ENCODE results near the gene CD276.
"Not testable (repeated sequence)": the region's sequence is repeated elsewhere in the genome, so short reads cannot be mapped to it uniquely, and the experiment has no call there.

The CD276 gene

DNA sequence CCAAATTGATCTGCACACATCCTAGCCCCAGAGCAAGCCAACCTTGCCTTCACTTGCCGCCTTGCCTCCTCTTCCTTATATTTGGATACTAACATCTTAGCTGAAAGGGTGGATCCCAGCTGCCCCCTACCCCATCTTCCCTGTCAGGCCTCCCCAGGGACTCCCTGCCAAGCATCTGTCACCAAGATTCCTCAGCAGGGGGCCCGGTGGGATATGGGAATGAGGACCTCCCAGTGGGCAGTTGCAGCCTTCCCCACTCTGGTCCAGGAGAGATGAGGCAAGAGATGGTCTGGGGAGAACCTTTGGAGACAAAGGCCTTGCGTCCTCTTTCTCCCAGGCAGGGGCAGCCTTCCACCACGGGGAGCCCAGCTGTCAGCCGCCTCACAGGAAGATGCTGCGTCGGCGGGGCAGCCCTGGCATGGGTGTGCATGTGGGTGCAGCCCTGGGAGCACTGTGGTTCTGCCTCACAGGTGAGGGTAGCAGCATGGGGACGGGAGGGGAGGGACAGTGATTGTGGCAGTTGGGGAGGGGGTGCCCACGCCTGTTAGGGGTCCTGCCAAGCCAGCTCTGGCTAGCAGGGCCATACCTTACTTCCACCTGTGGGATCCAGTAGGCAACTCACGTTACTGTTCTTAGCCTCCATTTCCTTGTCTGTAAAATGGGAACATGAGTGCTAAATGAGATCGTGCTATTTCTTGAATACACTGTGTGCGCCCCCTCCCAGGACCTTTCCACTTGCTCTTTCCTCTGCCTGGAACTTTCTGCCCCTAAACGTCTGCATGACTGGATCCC, 15.3 kb downstream of the CD276 start:
- Histone ChIP-seq H3K36me3 (ENCODE audit: control insufficient read depth, insufficient read depth, low read length) (peaks cover 9% of the 10 kb centered on the region), H3K27ac (ENCODE audit: low read depth, low read length) (no peak overlapping the region), H3K4me1 (ENCODE audit: control insufficient read depth, insufficient read depth, low read length) (peaks cover 20% of the 10 kb centered on the region), H3K9me3 (ENCODE audit: control insufficient read depth, insufficient read depth, low read length) (no peaks in the 10 kb centered on the region), H3K9ac (ENCODE audit: low read depth, low read length) (no peak overlapping the region), H3K27me3 (ENCODE audit: control insufficient read depth, insufficient read depth, low read length) (no peaks in the 10 kb centered on the region), H3K4me3 (ENCODE audit: low read depth, low read length) (no peak overlapping the region)

DNA sequence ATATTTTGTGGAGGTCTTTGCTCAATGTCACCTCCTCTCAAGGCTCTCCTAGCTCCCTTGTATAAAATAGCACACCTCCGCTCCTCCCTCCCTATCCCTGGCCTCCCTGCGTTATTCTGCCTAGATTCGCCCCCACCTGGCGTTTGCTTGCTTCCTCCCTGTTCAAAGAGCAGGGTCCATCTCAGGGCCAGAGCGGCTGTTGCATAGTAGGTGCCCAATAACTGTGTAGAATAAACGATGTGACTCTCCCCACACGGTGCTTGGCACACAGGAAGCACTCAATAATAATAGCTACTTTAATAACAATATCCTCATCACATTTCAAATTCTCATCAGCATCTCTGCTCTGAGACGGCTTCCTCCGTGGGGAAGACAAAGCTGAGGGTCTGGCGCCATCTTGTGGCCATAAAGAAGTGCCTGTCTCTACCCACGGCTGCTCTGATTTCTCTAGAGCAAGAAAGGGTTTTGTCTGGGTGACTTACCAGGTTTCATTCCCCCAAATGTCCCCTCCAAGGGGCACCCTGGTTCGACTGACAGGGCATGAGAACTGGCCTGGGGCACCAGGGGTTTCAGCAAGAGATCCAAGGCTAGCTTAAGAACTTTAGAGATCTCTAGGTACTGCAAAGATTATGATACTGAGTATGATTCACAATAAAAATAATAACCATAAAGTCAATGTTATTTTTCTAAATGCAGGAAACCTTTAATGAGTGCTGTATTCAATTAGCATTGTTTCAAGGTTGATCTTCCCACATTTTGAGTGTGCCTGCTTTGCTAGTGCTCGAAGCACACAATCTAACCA, 16.1 kb downstream of the CD276 start:
- no peaks in the 10 kb centered on the region for H3K9me3 ChIP-seq (ENCODE audit: control insufficient read depth, insufficient read depth, low read length)
- no peak overlapping the region for H3K4me3 ChIP-seq (ENCODE audit: low read depth, low read length)
- H3K9ac ChIP-seq (ENCODE audit: low read depth, low read length): no peak overlapping the region
- no peaks in the 10 kb centered on the region for H3K27me3 ChIP-seq (ENCODE audit: control insufficient read depth, insufficient read depth, low read length)
- H3K4me1 ChIP-seq (ENCODE audit: control insufficient read depth, insufficient read depth, low read length): peaks cover 15% of the 10 kb centered on the region
- no peak overlapping the region for H3K27ac ChIP-seq (ENCODE audit: low read depth, low read length)
- H3K36me3 ChIP-seq (ENCODE audit: control insufficient read depth, insufficient read depth, low read length): peaks cover 14% of the 10 kb centered on the region

GRCh38 chr15:73702311-73703239, 18.4 kb downstream of the CD276 start:
- H3K36me3 ChIP-seq (ENCODE audit: control insufficient read depth, insufficient read depth, low read length): peaks cover 35% of the 10 kb centered on the region

GRCh38 chr15:73703601-73704000, 19.4 kb downstream of the CD276 start:
- H3K4me1 ChIP-seq (ENCODE audit: control insufficient read depth, insufficient read depth, low read length); H3K27ac ChIP-seq (ENCODE audit: low read depth, low read length); H3K27me3 ChIP-seq (ENCODE audit: control insufficient read depth, insufficient read depth, low read length); H3K9me3 ChIP-seq (ENCODE audit: control insufficient read depth, insufficient read depth, low read length); H3K9ac ChIP-seq (ENCODE audit: low read depth, low read length); H3K4me3 ChIP-seq (ENCODE audit: low read depth, low read length): not testable (repeated sequence)
- H3K36me3 ChIP-seq (ENCODE audit: control insufficient read depth, insufficient read depth, low read length): peaks cover 45% of the 10 kb centered on the region

More at GRCh38 chr15:73702311-73703239, 18.4 kb downstream of the CD276 start:
- not testable (repeated sequence) for H3K4me3 ChIP-seq (ENCODE audit: low read depth, low read length); H3K9me3 ChIP-seq (ENCODE audit: control insufficient read depth, insufficient read depth, low read length); H3K9ac ChIP-seq (ENCODE audit: low read depth, low read length); H3K27ac ChIP-seq (ENCODE audit: low read depth, low read length); H3K27me3 ChIP-seq (ENCODE audit: control insufficient read depth, insufficient read depth, low read length); H3K4me1 ChIP-seq (ENCODE audit: control insufficient read depth, insufficient read depth, low read length)

GRCh38 chr15:73704142-73704868, 20.1 kb downstream of the CD276 start:
- not testable (repeated sequence) for H3K9me3 ChIP-seq (ENCODE audit: control insufficient read depth, insufficient read depth, low read length); H3K27ac ChIP-seq (ENCODE audit: low read depth, low read length); H3K4me1 ChIP-seq (ENCODE audit: control insufficient read depth, insufficient read depth, low read length); H3K27me3 ChIP-seq (ENCODE audit: control insufficient read depth, insufficient read depth, low read length); H3K9ac ChIP-seq (ENCODE audit: low read depth, low read length); H3K4me3 ChIP-seq (ENCODE audit: low read depth, low read length)
- peaks cover 50% of the 10 kb centered on the region for H3K36me3 ChIP-seq (ENCODE audit: control insufficient read depth, insufficient read depth, low read length)

DNA sequence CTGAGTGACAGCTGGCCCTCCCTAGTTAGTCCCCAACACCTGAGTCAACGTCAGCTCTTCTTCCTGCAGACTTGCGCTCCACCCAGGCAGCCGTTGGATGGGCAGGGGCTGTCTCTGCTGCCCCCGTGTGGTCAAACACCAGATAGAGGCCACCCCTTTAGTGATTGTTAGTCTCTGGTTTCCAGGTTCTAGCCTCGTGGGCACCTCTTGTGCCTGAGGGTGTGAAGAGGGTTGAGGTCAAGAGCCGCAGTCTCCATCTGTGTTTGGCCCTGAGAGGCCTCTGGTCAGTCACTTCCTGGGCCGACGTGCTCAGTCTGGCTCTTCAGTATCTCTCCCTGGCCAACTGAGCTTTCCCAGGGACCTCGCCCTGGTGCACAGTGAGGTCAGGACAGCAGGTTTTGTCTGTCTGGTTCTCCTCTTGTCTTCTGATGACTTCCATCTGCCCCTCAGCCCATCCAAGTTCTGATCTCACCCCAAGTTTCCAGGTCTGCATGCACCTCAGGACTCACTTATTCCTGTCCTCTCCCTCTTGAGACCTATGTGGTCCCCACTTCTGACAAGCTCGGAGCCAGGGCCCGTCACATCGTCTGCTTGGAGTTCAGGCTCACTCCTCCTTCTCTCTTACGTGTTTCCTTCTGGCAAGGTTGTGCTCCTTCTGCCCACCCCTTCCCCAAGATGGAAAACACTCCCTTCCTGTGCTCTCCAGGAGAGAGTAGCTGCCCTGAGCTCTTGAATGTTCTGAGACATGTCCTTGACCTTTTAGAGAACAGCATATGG, 20.9 kb downstream of the CD276 start:
- Histone ChIP-seq H3K27ac (ENCODE audit: low read depth, low read length) (no peak overlapping the region), H3K9ac (ENCODE audit: low read depth, low read length) (no peak overlapping the region), H3K9me3 (ENCODE audit: control insufficient read depth, insufficient read depth, low read length) (no peaks in the 10 kb centered on the region), H3K27me3 (ENCODE audit: control insufficient read depth, insufficient read depth, low read length) (no peaks in the 10 kb centered on the region), H3K36me3 (ENCODE audit: control insufficient read depth, insufficient read depth, low read length) (peaks cover 58% of the 10 kb centered on the region), H3K4me3 (ENCODE audit: low read depth, low read length) (no peak overlapping the region), H3K4me1 (ENCODE audit: control insufficient read depth, insufficient read depth, low read length) (no peaks in the 10 kb centered on the region; the same call in 1 of the 2 replicates)

DNA sequence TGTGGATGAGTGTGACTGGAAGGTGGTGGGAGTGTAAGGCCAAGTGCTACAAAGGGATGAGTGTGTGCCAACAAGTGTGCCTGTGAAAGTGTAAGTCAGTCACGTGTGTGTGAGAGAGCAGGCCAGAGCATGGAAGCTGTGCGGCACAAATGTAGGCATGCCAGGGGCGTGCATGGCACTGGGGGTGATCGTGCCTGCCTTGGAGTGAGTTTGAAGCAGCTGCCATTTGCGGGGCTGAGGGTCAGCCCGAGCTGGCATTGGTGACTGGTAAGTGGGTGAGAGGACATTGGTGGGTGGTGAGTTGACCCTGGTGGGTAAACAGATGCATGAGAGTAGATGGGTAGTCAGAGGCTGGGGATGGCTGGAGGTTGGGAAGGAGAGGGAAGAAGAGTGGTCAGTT, 24.5 kb downstream of the CD276 start:
- H3K36me3 ChIP-seq (ENCODE audit: control insufficient read depth, insufficient read depth, low read length): peaks cover 78% of the 10 kb centered on the region
- H3K27me3 ChIP-seq (ENCODE audit: control insufficient read depth, insufficient read depth, low read length): no peaks in the 10 kb centered on the region
- H3K9me3 ChIP-seq (ENCODE audit: control insufficient read depth, insufficient read depth, low read length): no peaks in the 10 kb centered on the region
- no peak overlapping the region for H3K27ac ChIP-seq (ENCODE audit: low read depth, low read length)
- H3K9ac ChIP-seq (ENCODE audit: low read depth, low read length): no peak overlapping the region
- H3K4me1 ChIP-seq (ENCODE audit: control insufficient read depth, insufficient read depth, low read length): no peaks in the 10 kb centered on the region
- no peak overlapping the region for H3K4me3 ChIP-seq (ENCODE audit: low read depth, low read length)

GRCh38 chr15:73709241-73709640, 25.1 kb downstream of the CD276 start:
- Histone ChIP-seq H3K27me3 (ENCODE audit: control insufficient read depth, insufficient read depth, low read length) (no peaks in the 10 kb centered on the region), H3K27ac (ENCODE audit: low read depth, low read length) (no peak overlapping the region), H3K9ac (ENCODE audit: low read depth, low read length) (no peak overlapping the region), H3K36me3 (ENCODE audit: control insufficient read depth, insufficient read depth, low read length) (peaks cover 82% of the 10 kb centered on the region), H3K4me1 (ENCODE audit: control insufficient read depth, insufficient read depth, low read length) (no peaks in the 10 kb centered on the region), H3K9me3 (ENCODE audit: control insufficient read depth, insufficient read depth, low read length) (no peaks in the 10 kb centered on the region), H3K4me3 (ENCODE audit: low read depth, low read length) (no peak overlapping the region)

GRCh38 chr15:73709686-73710085, 25.5 kb downstream of the CD276 start:
- no peaks in the 10 kb centered on the region for H3K9me3 ChIP-seq (ENCODE audit: control insufficient read depth, insufficient read depth, low read length)
- H3K27ac ChIP-seq (ENCODE audit: low read depth, low read length): no peak overlapping the region
- H3K4me3 ChIP-seq (ENCODE audit: low read depth, low read length): no peak overlapping the region
- H3K36me3 ChIP-seq (ENCODE audit: control insufficient read depth, insufficient read depth, low read length): peaks cover 78% of the 10 kb centered on the region
- H3K4me1 ChIP-seq (ENCODE audit: control insufficient read depth, insufficient read depth, low read length): no peaks in the 10 kb centered on the region
- no peak overlapping the region for H3K9ac ChIP-seq (ENCODE audit: low read depth, low read length)
- no peaks in the 10 kb centered on the region for H3K27me3 ChIP-seq (ENCODE audit: control insufficient read depth, insufficient read depth, low read length)

DNA sequence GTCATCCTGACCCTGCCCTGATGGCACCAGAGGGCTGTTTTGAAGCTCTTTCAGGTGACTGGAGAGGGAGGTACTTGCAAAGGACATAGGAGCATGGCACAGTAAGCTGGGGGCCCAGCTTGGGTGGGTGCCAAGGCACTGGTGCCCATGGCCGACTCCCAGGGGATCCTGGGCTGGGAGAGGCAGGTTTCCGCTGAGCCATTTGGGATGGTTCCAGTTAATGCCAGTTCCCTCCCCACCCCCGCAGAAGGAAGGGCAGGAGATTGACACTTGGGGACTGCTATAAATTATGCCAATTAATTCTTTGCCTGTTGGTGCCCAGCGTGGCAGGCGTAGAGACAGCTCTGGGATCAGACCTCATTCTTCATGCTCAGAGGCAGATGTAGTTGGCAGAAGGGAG, 26.1 kb downstream of the CD276 start:
- peaks cover 74% of the 10 kb centered on the region for H3K36me3 ChIP-seq (ENCODE audit: control insufficient read depth, insufficient read depth, low read length)
- no peak overlapping the region for H3K27ac ChIP-seq (ENCODE audit: low read depth, low read length)
- H3K4me1 ChIP-seq (ENCODE audit: control insufficient read depth, insufficient read depth, low read length): no peaks in the 10 kb centered on the region
- H3K4me3 ChIP-seq (ENCODE audit: low read depth, low read length): no peak overlapping the region
- no peaks in the 10 kb centered on the region for H3K9me3 ChIP-seq (ENCODE audit: control insufficient read depth, insufficient read depth, low read length)
- no peak overlapping the region for H3K9ac ChIP-seq (ENCODE audit: low read depth, low read length)
- H3K27me3 ChIP-seq (ENCODE audit: control insufficient read depth, insufficient read depth, low read length): no peaks in the 10 kb centered on the region

Measured in HUES48 (cell line).